VCaP (cell line): Measurements from ENCODE around the gene ATP8B1.
A peak's percentile ranks its signal among the peaks of the same experiment; 100 is the strongest.

Experiments used
- H3K27ac ChIP-seq: fragments of 450-650 bp; 2 replicates; pipeline ENCODE4 v1.5.1; 2017
- TF ChIP-seq, protein P1 (sequence below): fragments of 450-650 bp; conservative IDR thresholded peaks from 2 replicates; pipeline ENCODE4 v1.5.1; 2017; ENCODE audit warnings: mild to moderate bottlenecking, moderate library complexity

Gene ATP8B1

DNA sequence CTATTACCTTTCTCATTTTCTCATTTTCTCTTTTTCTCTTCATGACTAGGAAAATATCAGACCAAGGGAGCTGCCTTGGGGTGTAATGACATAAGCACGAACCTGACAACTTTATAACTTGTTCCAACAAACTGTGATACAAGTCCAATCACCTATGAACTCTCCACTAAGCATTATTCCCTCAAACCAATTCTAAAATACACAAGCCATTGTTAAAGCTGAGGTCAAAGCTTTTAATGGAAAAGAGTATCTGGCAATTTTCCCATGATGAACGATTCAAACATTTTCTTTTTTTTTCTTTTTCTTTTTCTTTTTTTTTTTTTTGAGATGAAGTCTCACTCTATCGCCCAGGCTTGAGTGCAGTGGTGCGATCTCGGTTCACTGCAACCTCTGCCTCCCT, 133.1 kb downstream of the ATP8B1 start:
- no peak overlapping the region for H3K27ac ChIP-seq
- TF ChIP-seq, protein P1, sequence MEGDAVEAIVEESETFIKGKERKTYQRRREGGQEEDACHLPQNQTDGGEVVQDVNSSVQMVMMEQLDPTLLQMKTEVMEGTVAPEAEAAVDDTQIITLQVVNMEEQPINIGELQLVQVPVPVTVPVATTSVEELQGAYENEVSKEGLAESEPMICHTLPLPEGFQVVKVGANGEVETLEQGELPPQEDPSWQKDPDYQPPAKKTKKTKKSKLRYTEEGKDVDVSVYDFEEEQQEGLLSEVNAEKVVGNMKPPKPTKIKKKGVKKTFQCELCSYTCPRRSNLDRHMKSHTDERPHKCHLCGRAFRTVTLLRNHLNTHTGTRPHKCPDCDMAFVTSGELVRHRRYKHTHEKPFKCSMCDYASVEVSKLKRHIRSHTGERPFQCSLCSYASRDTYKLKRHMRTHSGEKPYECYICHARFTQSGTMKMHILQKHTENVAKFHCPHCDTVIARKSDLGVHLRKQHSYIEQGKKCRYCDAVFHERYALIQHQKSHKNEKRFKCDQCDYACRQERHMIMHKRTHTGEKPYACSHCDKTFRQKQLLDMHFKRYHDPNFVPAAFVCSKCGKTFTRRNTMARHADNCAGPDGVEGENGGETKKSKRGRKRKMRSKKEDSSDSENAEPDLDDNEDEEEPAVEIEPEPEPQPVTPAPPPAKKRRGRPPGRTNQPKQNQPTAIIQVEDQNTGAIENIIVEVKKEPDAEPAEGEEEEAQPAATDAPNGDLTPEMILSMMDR: no peak

DNA sequence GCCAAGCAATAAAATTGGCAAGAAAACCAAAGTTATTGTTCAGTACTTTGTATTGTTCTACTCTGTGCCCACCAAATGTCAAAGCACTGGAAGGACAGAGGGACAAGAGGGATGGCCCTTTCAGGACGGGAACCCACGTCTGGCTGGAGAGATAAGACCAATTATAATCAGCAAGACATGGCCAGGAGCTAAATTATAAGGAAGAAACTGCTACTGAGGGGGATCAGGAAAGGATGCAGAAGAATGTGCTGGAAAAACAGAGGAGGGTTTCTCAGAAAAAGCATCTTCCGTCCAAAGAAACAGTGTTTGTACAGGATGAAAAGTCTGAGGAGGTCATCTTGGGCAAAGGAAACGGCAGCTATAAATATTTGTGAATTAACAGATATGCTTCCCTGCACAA, 135.1 kb downstream of the ATP8B1 start:
- TF ChIP-seq, protein P1: no peak

DNA sequence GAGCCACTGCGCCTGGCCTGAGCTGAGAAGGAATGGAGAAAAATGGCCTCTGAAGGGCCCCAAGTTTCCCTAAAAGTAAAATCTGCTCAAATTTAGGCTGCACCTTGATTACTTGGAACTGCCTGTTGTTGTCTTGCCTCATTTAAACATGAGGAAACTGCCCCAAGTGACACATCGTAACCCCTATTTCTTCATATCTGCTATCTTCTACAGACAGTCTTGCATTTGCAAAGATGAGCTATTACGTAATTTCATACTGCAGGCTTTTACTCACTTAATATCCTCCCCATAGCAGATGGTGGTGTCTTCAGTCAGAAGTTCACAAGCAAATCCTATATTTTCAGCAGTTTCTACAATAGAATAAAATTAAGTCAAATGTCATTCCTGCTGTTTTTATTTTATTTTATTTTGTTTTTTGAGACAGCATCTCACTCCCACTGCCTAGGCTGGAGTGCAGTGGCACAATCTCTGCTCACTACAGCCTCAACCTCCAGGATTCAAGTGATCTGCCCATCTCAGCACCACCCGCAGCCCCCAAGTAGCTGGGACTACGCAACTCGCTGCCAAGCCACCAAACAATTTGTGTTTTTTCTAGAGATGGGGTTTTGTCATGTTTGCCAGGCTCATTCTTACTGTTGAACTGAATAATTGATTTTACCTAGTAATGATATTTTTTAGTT, 136.2 kb downstream of the ATP8B1 start:
- TF ChIP-seq, protein P1: no peak
- 0 out of 2 replicates have a peak overlapping the region, but pooled peaks have one; percentile 14 for H3K27ac ChIP-seq

More for the DNA sequence above, 135.1 kb downstream of the ATP8B1 start:
- no peak overlapping the region for H3K27ac ChIP-seq

DNA sequence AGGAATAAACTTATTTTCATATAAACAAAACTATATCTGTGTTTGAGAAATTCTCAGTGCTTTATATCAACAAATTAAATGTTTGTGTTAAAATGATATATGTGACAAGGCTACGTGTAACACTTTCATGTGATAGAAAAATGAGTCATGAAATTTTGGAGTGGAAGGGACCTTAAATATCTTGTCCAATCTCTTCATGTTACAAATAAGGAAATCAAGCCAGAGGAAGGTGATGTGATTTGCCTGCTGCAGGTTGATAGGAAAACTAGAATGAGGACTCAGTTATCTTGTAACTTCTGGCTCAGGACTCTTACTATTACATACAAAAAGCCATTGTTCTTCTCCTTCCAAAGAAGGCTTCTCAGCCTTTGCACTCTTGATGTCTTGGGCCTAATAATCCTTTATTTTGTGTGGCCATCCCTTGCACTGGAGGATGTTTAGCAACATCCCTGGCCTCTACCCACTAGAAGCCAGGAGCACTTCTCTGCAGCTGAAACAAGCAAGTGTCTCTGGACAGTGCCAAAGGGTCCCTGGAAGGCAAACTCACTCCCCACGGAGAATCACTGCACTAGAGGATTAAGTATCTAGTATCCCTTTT, 138.4 kb downstream of the ATP8B1 start:
- TF ChIP-seq, protein P1: no peak

DNA sequence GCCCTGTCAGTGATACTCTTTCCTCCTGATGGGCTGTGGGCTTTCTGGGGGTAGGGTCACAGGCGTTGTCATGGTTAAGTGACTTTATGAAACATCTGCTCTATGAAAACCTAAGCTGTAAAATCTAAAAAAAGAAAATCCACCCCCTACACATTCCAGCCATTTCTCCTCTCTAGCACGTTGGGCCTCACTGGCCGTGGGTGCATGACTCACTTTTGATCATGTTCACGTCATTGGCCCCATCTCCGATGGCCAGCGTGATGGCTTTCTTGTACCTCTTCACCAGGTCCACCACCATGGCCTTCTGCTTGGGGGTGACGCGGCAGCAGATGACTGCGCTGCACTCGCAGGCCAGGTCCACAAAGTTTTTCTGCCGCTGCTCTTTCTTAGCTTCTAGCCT, 142.2 kb downstream of the ATP8B1 start:
- TF ChIP-seq, protein P1: no peak
- no peak overlapping the region for H3K27ac ChIP-seq

More for the DNA sequence above, 138.4 kb downstream of the ATP8B1 start:
- no peak overlapping the region for H3K27ac ChIP-seq

DNA sequence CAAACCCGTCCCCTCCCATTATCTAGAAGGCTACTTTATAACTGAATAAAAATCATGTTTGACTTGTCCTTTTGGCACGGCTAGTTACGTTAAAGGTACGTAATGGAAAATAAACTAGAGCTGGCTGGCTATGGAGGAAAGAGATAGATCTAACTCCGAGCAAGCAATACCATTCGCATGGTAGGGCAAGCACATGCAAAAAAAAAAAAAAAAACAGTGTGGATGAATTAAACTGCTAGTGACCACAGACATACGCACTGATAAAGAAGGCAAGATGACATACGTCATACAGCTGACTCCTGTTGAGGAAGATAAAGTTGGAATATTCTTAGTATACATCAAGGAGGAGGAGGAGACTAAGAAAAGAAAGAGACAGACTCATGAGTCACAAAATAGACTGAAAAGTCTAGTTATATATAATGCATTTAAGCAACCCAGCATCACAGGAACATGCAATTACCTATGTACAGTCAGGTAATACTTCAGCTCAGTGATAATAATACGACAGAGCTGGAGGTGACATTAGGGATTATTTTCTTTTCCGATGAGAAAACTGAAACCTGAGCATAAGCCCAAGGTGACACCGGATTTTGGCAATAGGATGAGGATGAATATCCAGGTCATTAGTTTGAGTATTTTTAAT, 143.5 kb downstream of the ATP8B1 start:
- TF ChIP-seq, protein P1: no peak
- peak overlapping the region; percentile 36 for H3K27ac ChIP-seq

DNA sequence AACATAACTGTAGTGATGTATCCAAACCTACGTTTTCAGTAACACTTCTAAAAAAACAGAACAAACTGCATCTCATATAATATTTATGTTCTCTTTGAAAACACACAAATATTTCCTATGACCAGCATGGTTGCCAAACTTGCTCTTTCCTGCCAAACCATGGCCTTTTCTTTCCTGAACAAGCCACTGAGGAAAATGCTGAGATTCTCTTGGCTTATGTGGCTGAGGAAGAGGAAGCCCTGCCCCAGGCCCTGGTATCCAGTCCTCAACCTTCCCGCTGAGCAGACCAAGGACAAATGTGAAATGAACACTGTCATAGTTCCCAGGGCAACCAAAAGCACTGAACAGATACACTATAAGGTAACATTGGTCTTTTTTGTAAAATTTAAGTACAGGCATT, 145.6 kb downstream of the ATP8B1 start:
- peak overlapping the region; percentile 19; the same call in 1 of the 2 replicates for H3K27ac ChIP-seq
- TF ChIP-seq, protein P1: no peak
